Smooth muscle cell of the coronary artery (primary cell): ENCODE data around the gene PRR23C. TPM values are rescaled to one million over a fixed set of nuclear protein-coding genes. Genes with fewer than 3 reads are reported as not detected.

Source experiments
- total RNA-seq: library from RNA; depleted of rRNA; stranded (reverse); fragments of >200 nt; gene quantifications from 2 replicates; pipeline ENCODE4 v1.2.3, GENCODE V29; 2014; ENCODE audit warnings: low replicate concordance

Gene PRR23C
- total RNA-seq = not detected in 2 replicates

DNA sequence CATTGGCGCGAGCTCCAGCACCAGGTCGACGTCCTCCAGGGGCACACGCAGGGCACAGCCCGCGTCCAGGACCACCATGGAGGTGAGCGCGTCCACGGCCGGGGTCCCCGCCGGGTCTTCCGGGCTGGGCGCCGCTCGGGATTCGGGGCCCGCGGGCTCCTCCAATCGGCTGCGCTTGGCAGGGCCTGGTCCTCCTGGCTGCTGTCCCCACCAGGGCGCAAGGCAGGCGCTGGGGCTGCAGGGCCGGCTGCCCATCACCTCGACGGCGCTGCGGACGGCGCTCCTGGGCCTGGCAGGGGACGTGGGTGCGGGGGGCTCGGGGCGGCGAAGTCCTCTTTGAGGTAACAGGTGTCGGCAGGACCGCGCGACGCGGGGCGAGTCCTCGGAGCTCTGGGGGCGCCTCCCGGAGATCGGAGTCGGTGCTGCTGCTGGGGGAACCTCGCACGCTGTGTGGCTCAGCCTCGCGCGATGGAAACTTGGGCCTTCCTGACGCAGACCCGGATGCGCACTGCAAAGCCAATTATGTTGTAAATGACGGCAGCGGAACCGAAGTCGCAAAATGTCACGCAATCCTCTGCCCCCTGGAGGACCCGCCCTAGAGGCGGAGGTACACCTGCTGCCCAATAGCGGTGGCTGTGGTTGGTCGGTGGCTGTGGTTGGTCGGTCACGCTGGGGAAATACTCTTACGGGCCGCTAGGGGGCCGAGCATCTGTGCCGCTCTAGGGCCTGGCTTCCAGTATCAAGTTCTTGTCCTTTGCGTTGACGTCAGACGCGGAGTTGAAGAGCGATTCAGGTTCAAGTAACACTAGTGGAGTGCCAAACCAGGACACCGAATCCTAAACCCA lies at the start of gene PRR23C:
TSS of gene PRR23C (minus strand) at position 527 of the 845 bp plus-strand sequence. CDS start at position 255, 272 bp downstream.

DNA sequence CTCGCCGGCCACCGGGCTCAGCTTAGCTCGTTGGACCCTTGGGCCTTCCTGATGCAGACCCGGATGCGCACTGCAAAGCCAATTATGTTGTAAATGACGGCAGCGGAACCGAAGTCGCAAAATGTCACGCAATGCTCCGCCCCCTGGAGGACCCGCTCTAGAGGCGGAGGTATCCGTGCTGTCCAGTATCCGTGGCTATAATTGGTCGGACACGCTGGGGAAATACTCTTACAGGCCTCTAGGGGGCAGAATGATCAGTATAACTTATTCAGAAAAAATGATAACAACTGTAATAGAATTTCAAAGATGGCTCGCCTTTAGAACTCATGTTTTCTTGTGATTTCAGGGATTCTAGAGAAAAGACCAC lies 23.8 kb downstream of the PRR23C start, which contains the start of gene PRR23B:
TSS of gene PRR23B (minus strand) at position 59 of the 367 bp plus-strand sequence. CDS start 265 bp downstream, outside the sequence.

DNA sequence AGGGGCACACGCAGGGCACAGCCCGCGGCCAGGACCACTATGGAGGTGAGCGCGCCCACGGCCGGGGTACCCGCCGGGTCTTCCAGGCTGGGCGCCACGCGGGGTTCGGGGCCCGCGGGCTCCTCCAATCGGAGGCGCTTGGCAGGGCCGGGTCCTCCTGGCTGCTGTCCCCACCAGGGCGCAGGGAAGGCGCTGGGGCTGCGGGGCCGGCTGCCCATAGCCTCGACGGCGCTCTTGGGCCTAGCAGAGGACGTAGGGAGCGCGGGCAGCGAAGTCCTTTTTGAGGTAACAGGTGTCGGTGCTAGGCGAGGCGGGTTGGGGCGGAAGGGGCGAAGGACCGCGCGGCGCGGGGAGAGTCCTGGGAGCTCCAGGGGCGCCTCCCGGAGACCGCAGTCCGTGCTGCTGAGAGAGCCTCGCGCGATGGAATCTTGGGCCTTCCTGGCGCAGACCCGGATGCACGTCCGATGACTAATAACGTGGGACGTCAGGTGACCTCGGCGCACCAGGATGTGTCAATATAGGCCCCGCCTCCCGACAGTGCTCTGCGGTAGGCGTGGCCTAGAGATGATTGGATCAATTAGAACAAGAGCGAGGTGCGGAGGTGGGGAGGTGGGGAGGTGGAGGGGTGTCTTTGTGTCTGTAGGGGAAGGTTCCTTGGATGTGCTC lies 38.5 kb downstream of the PRR23C start, which contains the start of gene PRR23A:
TSS of gene PRR23A (minus strand) at position 218 of the 666 bp plus-strand sequence. CDS start at position 218, 0 bp downstream.

Other genes starting within 250 kb of the PRR23C start
- gene PIK3CB, start 210.0 kb downstream of the PRR23C start, total RNA-seq = 3.0 and 8.0 TPM in 2 replicates
- 0.08 and 1.5 TPM in 2 replicates for gene FOXL2, start 97.8 kb downstream of the PRR23C start, total RNA-seq
- under 0.01 and 4.2 TPM in 2 replicates for gene FOXL2NB, start 97.7 kb downstream of the PRR23C start, total RNA-seq
- gene PRR23A, start 38.6 kb downstream of the PRR23C start, total RNA-seq = not detected in 2 replicates
- not detected in 2 replicates for gene PRR23B, start 24.0 kb downstream of the PRR23C start, total RNA-seq